MM.1S (cell line): ENCODE measurements around the gene ATF2.

Experiments
- CTCF ChIP-seq: fragments of 300-600 bp; sonication (generic); IDR thresholded peaks from 2 replicates; pipeline ENCODE4 v1.5.1; 2016; ENCODE audit warnings: antibody characterized with exemption, low read length, mixed read lengths
- EZH2 ChIP-seq: fragments of 300-600 bp; sonication (generic); optimal IDR thresholded peaks from 2 replicates; pipeline ENCODE3; 2017; ENCODE audit warnings: low read depth, mild to moderate bottlenecking, antibody characterized with exemption, low read length, mixed read lengths

DNA sequence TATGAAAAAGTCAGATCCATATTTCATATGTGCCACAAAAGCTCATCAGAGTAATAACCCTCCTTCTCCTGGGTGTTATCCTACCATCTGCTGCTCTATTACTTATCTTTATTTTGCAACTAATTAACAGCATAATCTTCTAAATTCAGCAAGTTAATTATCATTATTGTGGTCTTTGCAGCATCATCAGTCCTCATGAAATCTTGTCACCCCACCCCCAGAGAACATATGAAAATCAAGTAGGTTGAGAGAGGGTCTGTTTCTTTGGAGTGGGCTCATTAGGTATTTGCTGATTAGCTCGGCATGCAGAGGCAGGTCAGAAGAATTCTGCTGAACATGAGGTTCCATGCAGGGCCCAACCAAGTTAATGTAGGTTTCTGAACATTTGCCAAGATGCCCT is 64.8 kb downstream of the ATF2 start:
- no peak for TF ChIP-seq CTCF
- TF ChIP-seq EZH2, result no peak
